Measurements from ENCODE around the gene CEACAM7. TPM values are rescaled to one million over a fixed set of nuclear protein-coding genes. Genes with fewer than 3 reads are reported as not detected.

Gene CEACAM7
- total RNA-seq, 4 donors from 2014 or later: 0.96 to 5.6 TPM; not detected in 2

- no peak overlapping the region for H3K4me3 ChIP-seq
- WGBS, 2 donors (ENCODE audit: low coverage in 1 of 2): 33 to 70% methylated on average over 1 to 2 of the region's 9 CpGs
- H3K27me3 ChIP-seq: peaks cover 67% of the 10 kb centered on the region
- no peak for TF ChIP-seq CTCF (IDR thresholded peaks at IDR 0.05)
- no peak for TF ChIP-seq POLR2AphosphoS5 (IDR thresholded peaks at IDR 0.05)
- TF ChIP-seq EP300 (IDR thresholded peaks at IDR 0.05): no peak
- no peak for TF ChIP-seq POLR2A (IDR thresholded peaks at IDR 0.05)
- H3K27ac ChIP-seq: no peak overlapping the region
- peaks cover 0 to 19% (median 0%) of the 10 kb centered on the region in 3 donors for H3K9me3 ChIP-seq
- H3K36me3 ChIP-seq: no peaks in the 10 kb centered on the region
- H3K4me1 ChIP-seq: no peaks in the 10 kb centered on the region
- ATAC-seq: no peak
These were observed 9.3 kb upstream of the CEACAM7 start for GRCh38 chr19:41697198-41697855.

- WGBS, 2 donors (ENCODE audit: low coverage in 1 of 2): 51 to 80% methylated on average over 1 to 3 of the region's 7 CpGs
- peaks cover 0 to 27% (median 0%) of the 10 kb centered on the region in 3 donors for H3K9me3 ChIP-seq
- H3K4me3 ChIP-seq: no peak overlapping the region
- TF ChIP-seq EP300 (IDR thresholded peaks at IDR 0.05) (no peak), CTCF (IDR thresholded peaks at IDR 0.05) (no peak), POLR2A (IDR thresholded peaks at IDR 0.05) (no peak), POLR2AphosphoS5 (IDR thresholded peaks at IDR 0.05) (no peak)
- H3K36me3 ChIP-seq: no peaks in the 10 kb centered on the region
- H3K27me3 ChIP-seq: peaks cover 63% of the 10 kb centered on the region
- H3K4me1 ChIP-seq: no peaks in the 10 kb centered on the region
- no peak for ATAC-seq
- no peak overlapping the region for H3K27ac ChIP-seq
These were observed 8.5 kb upstream of the CEACAM7 start for GRCh38 chr19:41696402-41697197.

- H3K36me3 ChIP-seq: no peaks in the 10 kb centered on the region
- TF ChIP-seq POLR2A (IDR thresholded peaks at IDR 0.05) (no peak), EP300 (IDR thresholded peaks at IDR 0.05) (no peak), POLR2AphosphoS5 (IDR thresholded peaks at IDR 0.05) (no peak), CTCF (IDR thresholded peaks at IDR 0.05) (no peak)
- WGBS, 2 donors (ENCODE audit: low coverage in 1 of 2): no CpG with 5 or more reads among the region's 2 CpGs
- ATAC-seq: no peak
- no peak overlapping the region for H3K4me3 ChIP-seq
- no peaks in the 10 kb centered on the region for H3K4me1 ChIP-seq
- peaks cover 63% of the 10 kb centered on the region for H3K27me3 ChIP-seq
- no peak overlapping the region for H3K27ac ChIP-seq
- peaks cover 0 to 33% (median 0%) of the 10 kb centered on the region in 3 donors for H3K9me3 ChIP-seq
These were observed 7.7 kb upstream of the CEACAM7 start for GRCh38 chr19:41695745-41696144.

- H3K4me3 ChIP-seq: no peak overlapping the region
- H3K27ac ChIP-seq: no peak overlapping the region
- no peak for ATAC-seq
- 59 to 60% methylated on average over 1 to 7 of the region's 8 CpGs for WGBS, 2 donors (ENCODE audit: low coverage in 1 of 2)
- no peaks in the 10 kb centered on the region for H3K4me1 ChIP-seq
- H3K9me3 ChIP-seq: peaks cover 0 to 33% (median 0%) of the 10 kb centered on the region in 3 donors
- peaks cover 63% of the 10 kb centered on the region for H3K27me3 ChIP-seq
- no peak for TF ChIP-seq CTCF (IDR thresholded peaks at IDR 0.05)
- no peak for TF ChIP-seq POLR2AphosphoS5 (IDR thresholded peaks at IDR 0.05)
- TF ChIP-seq EP300 (IDR thresholded peaks at IDR 0.05): no peak
- no peak for TF ChIP-seq POLR2A (IDR thresholded peaks at IDR 0.05)
- no peaks in the 10 kb centered on the region for H3K36me3 ChIP-seq
These were observed 7.0 kb upstream of the CEACAM7 start for GRCh38 chr19:41694831-41695635.

Data from gastroesophageal sphincter (tissue), 4 donors.